Fibroblast of upper back skin (primary cell): ENCODE data around the gene ZSWIM3.
"Not testable (repeated sequence)": the region's sequence is repeated elsewhere in the genome, so short reads cannot be mapped to it uniquely, and the experiment has no call there.

Experiments
- DNase-seq: peaks from one replicate; pipeline ENCODE4 v3.0.0-alpha.2; 2013

ZSWIM3 gene

DNA sequence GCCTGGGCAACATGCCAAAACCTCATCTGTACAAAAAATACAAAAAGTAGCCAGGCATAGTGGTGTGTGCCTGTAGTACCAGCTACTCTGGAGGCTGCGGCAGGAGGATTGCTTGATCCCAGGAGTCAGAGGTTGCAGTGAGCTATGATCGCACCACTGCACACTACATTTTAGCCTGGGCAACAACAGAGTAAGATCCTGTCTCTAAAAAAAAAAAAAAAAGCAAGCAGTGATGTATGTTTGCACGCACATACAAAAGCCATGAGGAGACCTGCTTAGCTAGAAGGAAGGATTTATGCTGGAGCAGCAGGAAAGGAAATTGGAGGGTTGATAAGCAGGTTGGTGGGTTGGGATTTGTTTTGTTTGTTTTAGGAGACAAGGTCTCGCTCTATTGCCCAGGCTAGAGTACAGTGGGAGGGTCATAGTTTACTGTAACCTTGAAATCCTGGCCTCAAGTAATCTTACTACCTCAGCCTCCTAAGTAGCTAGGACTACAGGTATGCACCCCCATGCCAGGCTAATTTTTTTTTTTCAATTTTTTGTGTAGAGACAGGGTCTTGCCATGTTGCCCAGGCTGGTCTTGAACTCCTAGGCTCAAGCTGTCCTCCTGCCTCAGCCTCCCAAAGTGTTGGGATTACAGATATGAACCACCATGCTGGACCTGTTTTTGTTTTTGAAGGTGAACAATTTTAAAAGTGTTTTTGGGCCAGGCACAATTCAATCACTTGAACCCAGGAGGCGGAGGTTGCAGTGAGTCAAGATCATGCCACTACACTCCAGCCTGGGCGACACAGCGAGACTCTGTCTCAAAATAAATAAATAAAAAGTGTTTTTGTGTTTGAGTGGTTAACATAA is 4.0 kb downstream of the ZSWIM3 start:
- no peak for DNase-seq

DNA sequence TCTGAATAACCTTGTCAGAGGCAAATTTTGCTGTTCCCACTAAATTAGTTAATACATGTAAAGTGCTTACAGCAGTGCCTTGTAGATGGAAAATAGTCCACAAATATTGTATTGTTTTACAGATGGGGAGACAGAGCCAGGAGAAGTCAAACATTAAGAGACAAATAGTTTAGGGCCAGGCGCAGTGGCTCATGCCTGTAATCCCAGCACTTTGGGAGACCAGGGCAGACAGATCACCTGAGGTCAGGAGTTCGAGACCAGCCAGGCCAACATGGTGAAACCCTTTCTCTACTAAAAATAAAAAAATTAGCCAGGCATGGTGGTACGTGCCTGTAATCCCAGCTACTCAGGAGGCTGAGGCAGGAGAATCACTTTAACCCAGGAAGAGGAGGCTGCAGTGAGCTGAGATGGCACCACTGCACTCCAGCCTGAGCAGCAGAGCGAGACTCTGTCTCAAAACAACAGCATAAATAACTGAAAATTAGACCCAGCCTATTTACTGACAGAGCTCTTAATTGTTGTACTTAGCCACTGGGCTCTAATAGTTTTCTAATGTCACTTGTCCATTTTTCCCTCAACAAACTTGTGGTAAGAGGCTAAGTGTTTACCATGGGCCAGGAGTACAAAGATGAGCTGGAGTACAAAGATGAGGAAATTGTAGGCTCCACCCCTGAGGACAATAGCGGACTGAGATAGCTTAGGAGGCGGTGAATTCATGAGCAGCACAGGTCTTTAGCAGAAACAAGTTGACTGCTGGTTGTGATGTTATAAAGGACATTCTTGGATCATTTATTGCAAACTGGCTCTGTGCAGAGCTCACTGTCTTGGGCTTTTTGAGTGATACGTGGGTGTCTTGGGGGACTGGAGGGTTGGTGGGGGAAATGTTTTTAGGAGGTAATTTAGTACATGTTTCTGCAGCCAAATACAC is 6.4 kb downstream of the ZSWIM3 start:
- no peak for DNase-seq

DNA sequence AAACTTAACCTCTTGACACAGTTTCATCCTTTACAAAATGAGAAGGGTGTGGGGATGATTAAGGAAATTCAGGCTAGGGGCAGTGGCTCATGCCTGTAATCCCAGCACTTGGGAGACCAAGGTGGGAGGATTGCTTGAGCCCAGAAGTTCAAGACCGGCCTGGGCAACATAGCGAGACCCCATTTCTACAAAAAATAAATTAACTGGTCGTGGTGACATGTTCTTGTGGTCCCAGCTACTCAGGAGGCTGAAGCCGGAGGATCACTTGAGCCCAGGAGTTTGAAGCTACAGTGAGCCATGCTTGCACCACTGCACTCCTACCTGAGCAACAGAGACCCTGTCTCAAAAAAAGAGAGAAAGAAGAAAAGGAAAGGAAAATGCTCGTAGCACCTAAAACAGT is 9.0 kb downstream of the ZSWIM3 start:
- no peak for DNase-seq

DNA sequence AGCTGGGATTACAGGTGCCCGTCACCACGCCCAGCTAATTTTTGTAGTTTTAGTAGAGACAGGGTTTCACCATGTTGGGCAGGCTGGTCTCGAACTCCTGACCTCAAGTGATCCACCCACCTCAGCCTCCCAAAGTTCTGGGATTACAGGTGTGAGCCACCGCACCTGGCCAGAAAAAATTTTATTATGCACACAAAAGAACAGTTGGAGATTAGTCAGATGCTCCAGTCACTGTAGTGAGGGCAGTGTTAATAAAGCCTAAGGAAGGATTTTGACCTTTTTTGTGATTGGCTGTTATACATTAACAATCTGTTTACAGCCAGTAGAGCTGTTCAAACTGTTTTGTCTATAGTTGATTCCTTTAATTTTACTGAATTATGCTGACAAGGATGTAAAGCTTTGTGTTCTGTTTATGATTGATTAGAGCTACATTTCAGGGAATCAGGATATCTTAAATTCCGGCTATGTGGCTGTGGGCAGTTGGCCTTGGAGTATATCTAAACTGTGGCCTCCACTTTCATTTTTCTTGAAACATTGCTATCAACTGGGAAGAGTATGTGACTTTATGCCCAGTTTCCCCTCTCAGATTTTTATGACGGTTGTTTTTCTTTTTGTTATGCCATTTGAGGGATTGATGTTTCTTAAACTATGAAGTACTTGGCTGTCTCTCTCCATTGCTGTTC is 9.9 kb downstream of the ZSWIM3 start:
- no peak for DNase-seq

DNA sequence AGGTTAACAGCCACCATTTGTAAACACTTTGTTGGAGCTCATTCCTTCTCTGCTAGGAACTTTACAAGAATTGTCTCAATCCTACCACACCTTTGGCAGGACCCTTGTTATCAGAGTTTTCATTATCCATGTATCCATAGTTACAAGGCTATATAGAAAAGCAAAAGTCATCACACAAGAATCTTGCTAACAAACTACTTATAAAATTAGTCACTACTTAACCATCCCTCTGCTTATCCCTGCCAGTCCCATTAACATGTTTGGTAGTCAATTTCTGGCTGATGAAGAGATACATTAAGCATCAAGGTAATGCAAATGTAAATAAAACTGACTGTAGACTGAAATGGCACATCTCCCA is 10.4 kb downstream of the ZSWIM3 start:
- peak; percentile 60 for DNase-seq

DNA sequence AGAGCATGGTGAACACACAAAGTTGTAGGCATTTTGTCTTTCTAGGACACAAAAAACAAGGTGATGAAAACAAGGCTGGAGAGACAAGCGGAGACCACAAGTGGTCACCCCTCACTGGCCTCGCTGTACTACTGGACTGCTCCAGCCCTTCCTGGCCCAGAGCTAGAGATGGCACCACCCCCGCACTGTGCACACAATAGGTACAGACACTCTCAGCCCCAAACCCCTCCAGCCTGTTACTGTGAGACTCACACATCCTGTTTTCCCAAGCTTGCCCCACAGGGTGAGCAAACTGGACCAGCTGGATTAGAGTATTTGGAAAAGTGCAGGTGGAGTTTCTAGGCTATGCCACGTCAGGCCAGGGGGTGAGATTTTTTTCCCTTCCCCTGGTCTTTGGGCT is 15.2 kb downstream of the ZSWIM3 start:
- no peak for DNase-seq

DNA sequence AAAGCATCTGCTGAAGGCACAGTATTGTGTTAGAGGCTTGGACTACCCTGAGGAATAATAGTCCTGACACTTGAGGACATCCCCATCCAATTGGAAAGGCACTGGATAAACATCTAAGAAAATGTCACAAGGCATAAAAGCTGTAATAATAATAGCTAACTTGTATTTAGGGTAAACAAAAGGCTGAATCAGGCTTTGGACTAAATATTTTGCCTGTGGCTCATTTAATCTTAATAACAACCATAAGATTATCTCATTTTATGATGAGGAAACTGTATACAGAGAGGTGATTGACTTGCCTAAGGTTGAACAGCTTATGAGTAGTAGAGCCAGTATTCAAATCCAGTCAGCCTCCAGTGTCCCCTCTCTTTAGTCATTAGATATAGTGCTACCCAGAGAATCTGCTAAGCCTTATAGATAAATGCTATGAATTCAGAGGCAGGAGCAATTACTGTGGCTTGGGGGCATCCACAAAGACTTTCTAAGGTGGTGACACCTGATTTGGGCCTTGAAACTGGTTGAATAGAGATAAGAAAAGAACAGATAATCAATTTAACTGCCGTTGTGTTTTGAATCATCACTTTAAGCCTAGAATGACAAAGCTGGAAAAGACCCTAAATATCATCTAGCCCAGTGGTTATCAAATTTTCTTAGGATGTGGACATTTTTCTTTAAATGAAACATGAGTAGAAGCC is 16.1 kb downstream of the ZSWIM3 start:
- no peak for DNase-seq

DNA sequence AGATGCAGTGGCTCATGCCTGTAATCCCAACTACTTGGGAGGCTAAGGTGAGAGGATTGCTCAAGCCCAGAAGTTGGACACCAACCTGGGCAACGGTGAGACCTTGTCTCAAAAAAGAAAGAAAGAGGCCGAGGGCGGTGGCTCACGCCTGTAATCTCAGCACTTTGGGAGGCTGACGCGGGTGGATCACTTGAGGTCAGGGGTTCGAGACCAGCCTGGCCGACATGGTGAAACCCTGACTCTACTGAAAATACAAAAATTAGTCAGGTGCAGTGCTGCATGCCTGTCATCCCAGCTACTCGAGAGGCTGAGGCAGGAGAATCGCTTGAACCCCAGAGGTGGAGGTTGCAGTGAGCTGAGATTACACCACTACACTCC is 16.7 kb downstream of the ZSWIM3 start:
- DNase-seq: not testable (repeated sequence)

DNA sequence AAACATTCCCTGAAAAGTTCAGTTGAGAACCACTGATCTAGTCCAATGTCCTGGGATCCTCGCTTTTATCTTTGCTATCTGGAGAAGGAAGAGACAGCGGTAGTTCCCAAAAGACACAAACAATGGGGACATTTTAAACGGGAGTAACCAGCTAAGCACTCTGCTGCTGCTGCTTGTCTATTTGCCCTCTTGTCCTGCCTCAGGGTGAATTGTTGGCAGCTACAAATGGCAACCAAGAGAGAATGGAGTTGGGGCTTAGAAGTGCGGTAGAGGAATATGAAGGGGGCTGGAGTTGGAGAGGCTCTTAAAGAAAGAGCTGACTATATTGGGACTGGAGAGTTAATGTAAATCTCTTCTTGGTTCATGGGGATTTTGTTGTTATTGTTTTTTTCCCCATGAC is 17.2 kb downstream of the ZSWIM3 start:
- no peak for DNase-seq

DNA sequence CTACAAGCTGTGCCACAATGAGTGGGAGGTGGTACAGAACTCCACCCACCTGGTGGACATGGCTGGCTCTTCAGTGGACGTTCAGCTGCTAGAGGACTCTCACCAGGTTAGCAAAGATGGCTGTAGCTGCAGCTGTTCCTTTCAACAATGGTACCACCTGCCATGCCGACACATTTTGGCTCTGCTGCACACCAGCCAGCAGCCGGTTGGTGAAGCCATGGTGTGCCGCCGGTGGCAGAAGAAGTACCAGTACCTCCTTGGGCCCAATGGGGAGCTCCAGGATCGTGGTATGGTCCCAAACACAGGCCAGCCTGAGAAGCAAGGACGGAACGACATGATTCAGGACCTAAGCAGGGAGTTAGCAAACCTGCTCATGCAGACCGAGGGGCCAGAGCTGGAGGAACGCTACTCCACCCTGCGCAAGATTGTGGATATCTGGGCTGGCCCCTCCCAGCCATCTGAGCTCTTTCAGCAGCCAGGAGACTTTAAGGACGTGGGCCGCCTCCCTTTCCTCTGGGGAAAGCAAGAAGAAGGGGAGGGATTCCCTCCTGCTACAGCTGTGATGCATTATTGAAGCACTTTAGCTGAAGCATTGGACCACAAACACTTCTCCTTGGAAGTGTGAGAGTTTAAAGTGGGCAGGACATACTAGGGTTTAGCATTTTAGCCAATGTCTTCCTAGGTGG is 20.8 kb downstream of the ZSWIM3 start:
- no peak for DNase-seq

DNA sequence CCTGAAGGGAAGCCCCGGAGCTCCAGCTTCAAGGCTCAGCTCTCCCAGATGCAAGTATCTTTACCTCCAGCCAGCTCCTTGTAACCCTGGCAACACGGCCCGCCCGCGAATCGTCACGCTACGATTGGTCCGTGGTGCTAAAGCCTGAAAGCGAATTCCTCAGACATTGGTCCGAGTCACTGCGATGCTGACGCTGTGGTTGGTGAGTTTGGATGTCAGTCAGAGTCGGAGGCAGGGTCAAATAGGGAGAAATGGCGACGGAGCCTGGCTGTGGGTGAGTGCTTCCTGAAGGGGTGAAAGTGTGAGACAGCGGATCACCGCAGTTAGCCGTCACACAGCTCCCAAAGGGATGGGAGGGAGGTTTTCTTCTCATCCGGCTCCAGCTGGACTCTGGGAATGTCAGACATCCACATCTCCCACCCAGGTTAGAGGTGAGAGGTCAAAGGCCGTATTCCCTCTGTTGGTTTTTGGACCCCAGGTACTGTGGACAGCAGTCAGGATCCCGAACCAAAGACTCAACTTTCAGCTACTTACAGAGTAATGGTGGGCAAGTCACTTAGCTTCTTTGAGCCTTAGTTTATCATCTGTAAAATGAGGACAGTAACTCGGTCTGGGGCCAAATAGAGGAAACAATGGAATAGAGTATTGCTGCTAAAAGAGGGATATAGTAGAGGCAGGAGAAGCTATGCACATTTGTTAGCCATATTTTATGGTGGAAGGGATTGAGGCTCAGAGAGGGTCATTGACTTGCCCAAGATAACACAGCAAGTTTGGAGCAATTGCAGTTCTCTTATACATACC is 23.8 kb downstream of the ZSWIM3 start, which contains the start of gene ZSWIM1:
Gene ZSWIM1 (plus strand): TSS at position 240 of the 801 bp plus-strand sequence. CDS start 1,366 bp downstream, outside the sequence.
- DNase-seq: peak; percentile 99

DNA sequence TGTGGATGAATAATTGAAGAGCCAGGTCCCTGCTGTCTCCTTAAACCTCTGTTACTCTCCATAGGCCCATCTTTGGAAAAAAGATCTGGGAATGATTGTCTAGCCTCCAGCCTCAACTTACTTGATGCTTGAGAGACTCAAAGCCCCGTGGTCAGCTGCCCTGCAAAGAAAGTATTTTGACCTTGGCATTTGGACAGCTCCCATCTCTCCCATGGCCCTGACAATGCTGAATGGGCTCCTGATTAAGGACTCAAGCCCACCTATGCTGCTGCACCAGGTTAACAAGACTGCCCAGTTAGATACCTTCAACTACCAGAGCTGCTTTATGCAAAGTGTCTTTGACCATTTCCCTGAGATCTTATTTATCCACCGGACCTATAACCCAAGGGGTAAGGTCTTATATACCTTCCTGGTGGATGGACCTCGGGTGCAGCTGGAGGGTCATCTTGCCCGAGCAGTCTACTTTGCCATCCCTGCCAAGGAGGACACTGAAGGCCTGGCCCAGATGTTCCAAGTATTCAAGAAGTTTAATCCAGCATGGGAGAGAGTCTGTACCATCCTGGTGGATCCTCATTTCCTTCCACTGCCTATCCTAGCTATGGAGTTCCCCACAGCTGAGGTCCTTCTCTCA is 25.2 kb downstream of the ZSWIM3 start:
- DNase-seq: no peak

DNA sequence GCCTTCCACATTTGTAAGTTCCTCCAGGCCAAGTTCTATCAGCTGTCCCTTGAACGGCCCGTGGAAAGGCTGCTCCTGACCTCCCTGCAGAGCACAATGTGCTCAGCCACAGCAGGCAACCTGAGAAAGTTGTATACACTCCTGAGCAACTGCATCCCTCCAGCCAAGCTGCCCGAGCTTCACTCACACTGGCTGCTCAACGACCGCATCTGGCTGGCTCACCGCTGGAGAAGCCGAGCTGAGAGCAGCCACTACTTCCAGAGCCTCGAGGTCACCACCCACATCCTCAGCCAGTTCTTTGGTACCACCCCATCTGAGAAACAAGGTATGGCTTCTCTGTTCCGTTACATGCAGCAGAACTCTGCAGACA is 25.7 kb downstream of the ZSWIM3 start:
- DNase-seq: no peak

DNA sequence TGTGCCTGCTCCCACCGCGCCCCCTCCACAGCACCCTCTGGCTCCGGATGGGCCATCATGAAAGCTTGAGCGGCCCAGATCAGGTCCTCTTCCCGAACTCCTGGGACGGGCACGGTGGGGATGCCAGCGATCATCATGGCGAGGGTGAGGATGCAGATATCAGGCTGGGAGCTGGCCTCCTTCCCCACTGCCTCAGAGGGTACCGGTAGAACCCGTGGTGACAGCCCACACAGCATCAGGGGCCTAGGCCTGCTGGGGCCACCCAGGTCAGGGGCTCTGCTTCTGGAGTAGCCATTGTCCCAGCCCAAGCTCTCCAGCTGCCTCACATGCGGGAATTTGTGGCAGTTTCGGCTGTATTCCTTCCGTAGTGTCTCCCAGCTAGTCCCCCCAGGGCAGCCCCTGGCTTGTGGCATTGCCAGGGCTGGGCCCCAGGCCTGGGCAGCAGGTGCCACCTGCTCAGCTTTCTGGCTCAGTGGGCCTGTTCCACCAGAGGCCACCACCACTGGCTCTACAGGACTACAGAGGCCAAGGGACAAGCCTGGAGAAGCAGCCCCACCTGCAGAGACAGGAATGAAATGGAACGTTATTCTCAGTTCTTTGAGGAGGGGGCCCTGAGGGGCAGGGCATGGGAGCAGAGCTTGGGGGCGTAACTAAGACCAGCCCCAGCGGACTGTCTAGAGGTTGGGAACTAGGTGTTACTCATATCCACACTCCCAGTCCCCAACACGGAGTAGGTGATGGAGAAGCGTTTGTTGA is 29.4 kb downstream of the ZSWIM3 start:
- DNase-seq: no peak

DNA sequence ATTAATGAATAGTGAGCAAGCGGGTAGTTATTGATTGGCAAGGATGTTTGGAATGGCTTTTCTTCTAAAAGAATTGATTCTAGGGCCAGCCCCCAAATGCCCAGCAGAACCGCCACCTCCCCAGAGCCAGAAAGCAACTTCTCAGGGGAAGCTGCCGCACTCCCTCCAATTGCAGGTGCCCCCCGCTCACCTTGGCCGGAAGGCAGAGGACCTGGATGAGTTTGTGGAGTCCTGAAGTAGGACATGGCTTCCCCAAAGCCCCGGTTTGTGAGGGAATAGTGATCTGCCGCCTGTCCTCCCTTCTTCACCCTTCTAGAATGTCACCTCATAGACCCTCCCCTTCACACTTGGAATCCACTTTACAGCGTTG is 29.9 kb downstream of the ZSWIM3 start, which contains the start of gene SPATA25:
Gene SPATA25 (minus strand): TSS at position 277 of the 370 bp plus-strand sequence. CDS start 32 bp downstream, at position 245.
- DNase-seq: no peak

DNA sequence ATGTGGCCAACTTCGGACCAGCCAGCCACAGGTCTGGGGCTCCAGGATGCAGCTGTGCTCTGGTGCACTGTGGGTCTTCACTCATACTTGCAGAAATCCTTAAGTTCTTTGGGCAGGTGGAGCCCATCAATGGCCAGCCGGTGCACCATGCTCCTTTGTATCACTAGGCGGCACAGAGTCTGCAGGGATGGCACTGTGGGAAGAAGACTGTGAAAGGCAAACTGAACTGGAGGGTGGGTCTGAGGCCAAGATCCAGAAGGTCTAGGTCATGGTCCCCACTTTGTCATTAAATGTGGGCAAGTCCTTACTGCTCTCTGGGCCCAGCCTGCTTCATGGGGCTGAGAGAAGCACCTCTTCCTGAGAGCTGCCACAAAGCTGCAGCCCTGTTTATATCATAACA is 31.3 kb downstream of the ZSWIM3 start:
- no peak for DNase-seq

DNA sequence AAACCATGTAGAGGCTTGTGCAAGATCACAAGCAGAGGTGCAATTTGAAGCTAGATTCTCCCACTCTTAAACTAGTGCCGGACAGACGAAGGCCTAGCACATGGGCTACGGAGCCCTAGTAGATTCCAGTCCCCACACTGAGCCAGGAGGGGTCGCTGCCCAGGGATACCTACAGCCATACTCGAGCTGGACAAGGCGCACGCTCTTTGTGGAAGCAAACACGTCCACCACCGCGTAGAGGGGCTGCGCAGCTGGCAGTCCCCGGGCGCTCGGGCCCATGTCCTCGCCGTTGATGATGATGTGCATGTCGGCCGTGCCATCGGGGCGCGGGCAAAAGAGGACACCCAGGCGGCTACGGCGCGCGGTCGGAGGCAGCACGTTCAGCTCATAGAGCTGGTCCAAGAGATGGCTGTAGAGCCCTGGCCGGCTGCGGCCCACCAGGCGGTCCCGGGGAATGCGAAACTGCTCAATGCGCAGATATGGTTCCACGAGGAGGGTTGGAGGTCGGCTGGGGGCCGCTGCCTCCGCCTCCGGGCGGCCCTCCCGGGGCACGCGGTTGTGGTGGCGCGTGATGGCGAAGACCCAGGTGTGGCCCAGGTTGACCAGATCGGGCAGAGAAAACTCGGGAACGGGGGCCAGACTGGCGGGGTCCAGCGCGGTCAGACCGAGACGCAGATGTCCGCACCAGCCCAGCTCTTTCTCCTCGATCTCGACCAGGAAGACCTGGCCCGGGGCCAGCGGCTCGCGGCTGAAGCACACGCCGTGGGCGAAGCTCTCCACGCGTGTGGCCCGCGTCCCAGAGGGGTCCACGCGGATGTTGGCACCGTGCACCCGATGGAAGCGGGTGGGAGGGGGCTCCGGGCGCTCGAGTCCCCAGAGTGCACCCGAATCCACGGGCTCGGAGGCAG is 32.9 kb downstream of the ZSWIM3 start:
- peak; percentile 81 for DNase-seq
